ENCODE data around the gene TTC9. TPM values are rescaled to one million over a fixed set of nuclear protein-coding genes. Genes with fewer than 3 reads are reported as not detected.
A peak's percentile ranks its signal among the peaks of the same experiment; 100 is the strongest.
"Not testable (repeated sequence)": the region's sequence is repeated elsewhere in the genome, so short reads cannot be mapped to it uniquely, and the experiment has no call there.

TTC9 gene
- total RNA-seq, 2 experiments from 2014 or later = 6.4 to 8.3 TPM

DNA sequence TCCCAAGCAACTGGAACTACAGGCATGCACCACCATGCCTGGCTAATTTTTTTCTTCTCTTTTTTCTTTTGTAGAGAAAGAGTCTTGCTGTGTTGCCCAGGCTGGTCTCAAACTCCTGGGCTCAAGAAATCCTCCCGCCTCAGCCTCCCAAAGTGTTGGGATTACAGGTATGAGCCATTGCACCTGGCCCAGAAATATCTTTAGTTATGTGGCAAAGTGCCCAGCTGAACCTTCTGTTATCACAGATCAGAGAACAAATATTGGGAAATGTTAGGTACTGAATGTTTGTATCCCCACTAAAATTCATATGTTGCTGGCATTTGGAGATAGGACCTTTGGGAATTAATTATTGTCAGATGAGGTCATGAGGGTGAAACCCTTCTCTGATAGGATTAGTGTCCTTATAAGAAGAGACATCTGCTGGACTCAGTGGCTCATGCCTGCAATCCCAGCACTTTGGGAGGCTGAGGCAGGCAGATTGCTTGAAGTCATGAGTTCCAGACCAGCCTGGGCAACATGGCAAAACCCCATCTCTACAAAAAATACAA, 62.0 kb downstream of the TTC9 start:
- CTCF ChIA-PET = interaction anchor here (0.6 to 2.1 kb wide), 2 partner anchors 10 to 1109 kb away, joined by 3 to 6 read pairs; no protein-coding TSS in a partner anchor
- not testable (repeated sequence) for H3K36me3 Mint-ChIP-seq (ENCODE audit: low read depth)

DNA sequence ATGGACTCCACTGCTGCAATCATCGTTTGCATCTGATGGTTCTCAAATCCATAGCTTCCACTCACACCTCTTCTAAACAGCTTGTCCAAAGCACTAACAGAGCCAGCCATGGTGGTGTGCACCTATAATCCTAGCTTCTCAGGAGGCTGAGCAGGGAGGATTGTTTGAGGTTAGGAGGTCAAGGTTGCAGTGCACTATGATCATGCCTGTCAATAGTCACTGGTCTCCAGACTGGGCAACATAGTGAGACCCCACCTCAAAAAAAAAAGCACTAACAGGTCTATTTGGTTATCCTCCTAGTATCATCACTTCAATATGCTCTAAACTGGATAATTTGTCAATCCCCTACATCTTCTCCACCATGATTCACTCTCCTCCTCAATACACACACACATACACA, 63.2 kb downstream of the TTC9 start:
- H3K36me3 Mint-ChIP-seq (ENCODE audit: low read depth) = no peaks in the 10 kb centered on the region
- POLR2A ChIA-PET = no interaction called here
- H3K4me1 Mint-ChIP-seq = no peaks in the 10 kb centered on the region
- ATAC-seq (no peak), DNase-seq (no peak)
- CTCF ChIA-PET = no interaction called here
- no peaks in the 10 kb centered on the region for H3K9me3 Mint-ChIP-seq (ENCODE audit: low read depth)
- H3K27me3 Mint-ChIP-seq = no peaks in the 10 kb centered on the region
- H3K4me3 Mint-ChIP-seq = no peak overlapping the region
- intact Hi-C loops (cut with DNase I, micrococcal nuclease) = no loop called here
- no peak overlapping the region for H3K27ac Mint-ChIP-seq

More for the DNA sequence above, 62.0 kb downstream of the TTC9 start:
- H3K27me3 Mint-ChIP-seq; H3K4me1 Mint-ChIP-seq; H3K4me3 Mint-ChIP-seq; H3K9me3 Mint-ChIP-seq (ENCODE audit: low read depth); POLR2A ChIA-PET; intact Hi-C loops (cut with DNase I, micrococcal nuclease); ATAC-seq; H3K27ac Mint-ChIP-seq; DNase-seq: not testable (repeated sequence)

DNA sequence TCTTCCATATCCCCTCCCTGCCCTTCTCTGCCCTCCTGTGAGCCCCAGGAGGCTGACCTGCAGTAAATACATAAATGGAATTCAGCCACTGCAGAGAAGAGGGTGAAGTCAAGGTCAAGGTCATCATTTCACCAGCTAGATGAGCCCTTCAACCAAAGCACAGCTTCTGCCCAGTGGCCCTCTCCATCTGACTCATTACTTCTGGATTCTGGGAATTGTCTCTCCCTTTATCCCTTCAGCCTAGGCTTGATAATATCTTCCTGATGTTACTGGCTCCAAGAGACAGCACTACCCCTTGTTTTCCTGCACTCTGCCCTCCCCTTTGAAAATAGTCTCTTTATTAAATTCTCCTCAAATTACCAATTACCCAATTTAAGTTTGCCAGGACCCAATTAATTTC, 64.5 kb downstream of the TTC9 start:
- CTCF ChIA-PET = interaction anchor here (1.2 kb wide), 1 partner anchor 8 kb away, joined by 4 read pairs; no protein-coding TSS in a partner anchor
- no peaks in the 10 kb centered on the region for H3K4me1 Mint-ChIP-seq
- no peaks in the 10 kb centered on the region for H3K27me3 Mint-ChIP-seq
- no peak overlapping the region for H3K27ac Mint-ChIP-seq
- POLR2A ChIA-PET = no interaction called here
- H3K9me3 Mint-ChIP-seq (ENCODE audit: low read depth) = no peaks in the 10 kb centered on the region
- no peak for DNase-seq
- intact Hi-C loops (cut with DNase I, micrococcal nuclease) = no loop called here
- no peak for ATAC-seq
- no peak overlapping the region for H3K4me3 Mint-ChIP-seq
- no peaks in the 10 kb centered on the region for H3K36me3 Mint-ChIP-seq (ENCODE audit: low read depth)

DNA sequence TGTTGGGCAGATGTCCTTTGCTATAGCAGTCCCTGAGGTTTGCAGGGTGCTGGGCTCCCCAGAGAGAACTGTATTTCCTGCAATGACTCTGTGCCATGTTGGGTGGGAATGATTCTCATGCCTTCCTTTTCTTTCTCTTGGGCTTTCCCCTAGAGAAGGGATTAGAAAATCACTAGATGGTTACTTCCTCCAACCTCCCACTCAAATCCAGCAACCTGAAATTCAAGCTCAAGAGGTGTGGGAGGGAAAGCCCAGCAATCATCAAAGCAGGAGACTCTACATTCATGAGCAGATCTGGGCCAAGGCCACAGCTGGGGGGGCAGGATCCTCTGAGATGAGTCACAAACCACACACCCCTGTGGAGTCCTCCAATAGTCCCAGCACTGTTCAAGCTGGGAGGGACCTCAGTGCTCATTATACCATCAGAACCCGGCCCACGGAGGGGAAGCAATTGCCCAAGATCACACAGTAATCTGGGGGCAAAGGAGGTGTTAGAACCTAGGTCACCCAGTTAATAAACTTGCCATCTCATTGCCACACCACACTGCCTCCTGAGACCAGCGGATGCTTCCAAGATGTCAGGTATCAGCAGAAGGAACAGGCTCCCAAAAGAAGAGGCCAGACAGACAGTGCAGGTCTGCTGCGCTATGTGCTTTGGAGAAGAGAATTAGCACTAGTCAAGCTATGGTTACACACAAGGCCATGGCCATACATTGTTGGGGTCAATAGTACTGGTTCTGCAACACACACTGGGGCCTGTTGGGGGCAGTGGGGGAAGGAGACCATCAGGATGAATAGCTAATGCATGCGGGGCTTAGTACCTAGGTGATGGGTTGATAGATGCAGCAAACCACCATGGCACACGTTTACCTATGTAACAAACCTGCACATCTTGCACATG, 65.7 kb downstream of the TTC9 start:
- no peaks in the 10 kb centered on the region for H3K4me1 Mint-ChIP-seq
- no peaks in the 10 kb centered on the region for H3K9me3 Mint-ChIP-seq (ENCODE audit: low read depth)
- no peaks in the 10 kb centered on the region for H3K36me3 Mint-ChIP-seq (ENCODE audit: low read depth)
- intact Hi-C loops (cut with DNase I, micrococcal nuclease) = no loop called here
- DNase-seq (peak; percentile 20), ATAC-seq (peak; percentile 70)
- H3K4me3 Mint-ChIP-seq = no peak overlapping the region
- H3K27me3 Mint-ChIP-seq = no peaks in the 10 kb centered on the region
- ChIA-PET CTCF (interaction anchor here (1.2 to 2.0 kb wide), 2 partner anchors 9 to 18 kb away, joined by 4 to 6 read pairs; no protein-coding TSS in a partner anchor), POLR2A (no interaction called here)
- no peak overlapping the region for H3K27ac Mint-ChIP-seq

DNA sequence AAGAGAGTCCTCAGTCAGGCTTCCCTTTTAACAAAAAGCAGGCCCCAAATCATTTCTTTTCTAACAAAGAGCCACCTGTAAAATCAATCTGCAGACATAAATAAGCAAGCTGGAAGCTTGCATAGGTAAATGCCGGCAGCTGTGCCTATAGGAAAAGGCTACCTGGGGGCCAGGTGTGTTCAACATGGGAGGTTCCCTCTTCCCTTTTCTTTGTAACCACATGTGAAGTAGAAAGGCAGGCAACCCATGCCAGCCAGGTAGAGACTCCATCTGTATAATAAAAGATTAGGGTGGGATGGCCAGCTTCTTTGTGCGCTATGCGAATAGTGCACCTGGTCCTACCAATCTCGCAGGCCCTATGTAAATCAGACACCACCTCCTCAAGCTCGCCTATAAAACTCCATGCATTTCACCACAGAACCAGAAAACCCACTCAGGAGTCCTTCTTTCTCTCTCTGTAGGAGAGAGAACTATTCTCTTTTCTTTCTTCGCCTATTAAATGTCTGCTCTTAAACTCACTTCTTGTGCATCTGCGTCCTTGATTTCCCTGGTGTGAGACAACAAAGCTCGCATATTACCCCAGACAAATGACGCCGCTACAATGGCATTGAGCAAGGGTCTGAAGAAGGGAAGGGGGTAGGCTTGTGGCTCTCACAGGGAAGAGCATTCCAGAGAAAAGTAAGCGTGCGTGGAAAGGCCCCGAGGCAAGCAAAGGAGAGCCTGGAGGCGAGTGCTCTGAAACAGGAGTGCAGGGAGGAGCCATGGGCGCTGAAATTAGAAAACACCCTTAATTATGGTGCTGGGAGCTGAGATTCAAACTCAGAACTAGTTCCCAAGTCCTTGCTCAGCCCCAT, 67.2 kb downstream of the TTC9 start:
- H3K4me1 Mint-ChIP-seq = peaks cover 1% of the 10 kb centered on the region
- DNase-seq (no peak), ATAC-seq (no peak)
- H3K27me3 Mint-ChIP-seq = no peaks in the 10 kb centered on the region
- no peaks in the 10 kb centered on the region for H3K9me3 Mint-ChIP-seq (ENCODE audit: low read depth)
- H3K27ac Mint-ChIP-seq = no peak overlapping the region
- H3K4me3 Mint-ChIP-seq = no peak overlapping the region
- ChIA-PET CTCF (interaction anchor here (0.8 to 2.0 kb wide), 3 partner anchors 20 to 116 kb away, joined by 3 to 6 read pairs (median 3); no protein-coding TSS in a partner anchor), POLR2A (interaction anchor here (0.5 kb wide), 1 partner anchor 141 kb away, joined by 3 read pairs; no protein-coding TSS in a partner anchor)
- intact Hi-C loops (cut with DNase I, micrococcal nuclease) = no loop called here
- no peaks in the 10 kb centered on the region for H3K36me3 Mint-ChIP-seq (ENCODE audit: low read depth)

DNA sequence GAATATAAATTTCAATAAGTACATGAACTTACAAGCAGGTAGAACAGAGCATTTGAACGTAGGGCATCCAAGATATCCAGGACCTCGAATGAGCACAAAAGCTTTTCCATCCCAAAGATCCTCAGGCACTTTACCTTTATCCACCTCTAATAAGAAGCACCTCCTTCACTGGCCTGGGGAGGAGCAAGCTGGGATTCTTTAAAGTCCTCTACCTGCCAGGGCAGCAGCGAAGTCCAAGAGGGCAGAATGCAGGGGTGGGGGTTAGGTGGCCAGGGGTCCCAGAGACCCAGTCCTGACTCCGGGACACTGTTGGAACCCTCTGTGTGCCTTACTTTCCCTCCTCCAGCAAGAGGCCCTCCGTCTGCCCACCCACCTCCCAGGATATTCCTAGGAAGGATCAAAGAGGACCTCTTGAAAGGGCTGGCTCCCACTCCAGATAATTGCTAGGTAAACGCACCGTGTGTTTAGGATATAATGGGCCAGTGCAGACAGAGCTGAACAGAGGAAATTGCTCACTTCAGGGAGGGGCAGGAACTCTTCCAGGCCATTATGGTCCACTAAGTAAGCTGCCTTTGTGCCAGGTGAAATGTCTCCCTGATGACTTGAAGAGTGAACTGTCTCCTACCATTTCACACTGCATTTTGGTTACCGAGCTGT, 68.1 kb downstream of the TTC9 start:
- no peak overlapping the region for H3K27ac Mint-ChIP-seq
- DNase-seq (no peak), ATAC-seq (no peak)
- H3K9me3 Mint-ChIP-seq (ENCODE audit: low read depth) = no peaks in the 10 kb centered on the region
- intact Hi-C loops (cut with DNase I, micrococcal nuclease) = loop anchor here (5.0 to 10.0 kb wide), 2 partner anchors 68 to 265 kb away; partner anchors contain the start of gene TTC9 (in 2 of the 2)
- no peaks in the 10 kb centered on the region for H3K36me3 Mint-ChIP-seq (ENCODE audit: low read depth)
- ChIA-PET CTCF (interaction anchor here (0.8 to 2.0 kb wide), 2 partner anchors 21 to 41 kb away, joined by 3 to 6 read pairs; no protein-coding TSS in a partner anchor), POLR2A (interaction anchor here (0.5 kb wide), 1 partner anchor 141 kb away, joined by 3 read pairs; no protein-coding TSS in a partner anchor)
- no peaks in the 10 kb centered on the region for H3K27me3 Mint-ChIP-seq
- no peak overlapping the region for H3K4me3 Mint-ChIP-seq
- H3K4me1 Mint-ChIP-seq = peaks cover 3% of the 10 kb centered on the region

DNA sequence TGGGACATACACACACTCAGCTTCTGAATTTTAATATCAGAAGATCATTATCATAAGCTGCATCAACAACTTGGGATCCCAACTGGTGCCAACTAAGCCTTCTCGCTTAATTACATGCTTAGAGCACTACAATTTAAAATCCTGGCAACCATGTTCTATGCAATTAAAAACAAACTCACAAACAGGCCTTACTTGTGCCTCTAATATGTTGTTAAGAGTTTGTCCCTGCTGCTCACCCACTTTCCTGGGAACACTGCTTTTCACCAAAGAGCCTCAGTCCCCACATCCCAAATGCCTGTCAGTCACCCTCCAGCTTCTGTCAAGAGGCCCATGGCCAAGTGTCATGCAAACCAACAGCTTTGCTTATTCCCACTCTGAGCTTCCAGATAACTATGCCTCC, 69.7 kb downstream of the TTC9 start:
- Mint-ChIP-seq H3K27ac (no peak overlapping the region), H3K36me3 (ENCODE audit: low read depth) (no peaks in the 10 kb centered on the region), H3K4me1 (peaks cover 3% of the 10 kb centered on the region), H3K4me3 (no peak overlapping the region), H3K27me3 (no peaks in the 10 kb centered on the region), H3K9me3 (ENCODE audit: low read depth) (no peaks in the 10 kb centered on the region)
- DNase-seq (no peak), ATAC-seq (no peak)
- intact Hi-C loops (cut with DNase I, micrococcal nuclease) = loop anchor here (5.0 to 10.0 kb wide), 2 partner anchors 69 to 263 kb away; partner anchors contain the start of gene TTC9 (in 2 of the 2)
- POLR2A ChIA-PET = no interaction called here
- CTCF ChIA-PET = interaction anchor here (0.7 to 1.8 kb wide), 6 partner anchors 10 to 92 kb away, joined by 3 to 5 read pairs (median 4); no protein-coding TSS in a partner anchor

DNA sequence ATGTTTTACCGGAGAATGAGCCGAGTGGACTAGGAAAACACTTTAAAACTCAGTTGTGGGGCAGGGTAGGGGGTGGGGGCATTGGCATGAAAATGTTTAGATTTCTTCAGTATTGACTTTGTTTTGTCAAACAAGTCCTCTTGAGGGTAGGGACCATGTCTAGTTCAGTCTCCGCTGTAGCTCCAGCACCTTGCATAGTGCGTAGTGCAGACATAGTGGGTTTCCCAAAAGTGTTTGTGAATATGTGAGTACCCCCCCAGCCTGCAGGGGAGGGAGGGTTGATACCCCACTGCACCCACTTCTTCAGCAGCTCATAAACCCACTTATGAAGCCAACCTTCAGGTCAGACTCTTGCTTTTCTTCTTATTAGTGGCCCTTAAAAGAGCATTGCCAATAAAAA, 71.4 kb downstream of the TTC9 start:
- H3K27me3 Mint-ChIP-seq = no peaks in the 10 kb centered on the region
- no peaks in the 10 kb centered on the region for H3K36me3 Mint-ChIP-seq (ENCODE audit: low read depth)
- H3K27ac Mint-ChIP-seq = no peak overlapping the region
- intact Hi-C loops (cut with DNase I, micrococcal nuclease) = loop anchor here (5.0 to 10.0 kb wide), 2 partner anchors 71 to 262 kb away; partner anchors contain the start of gene TTC9 (in 2 of the 2)
- H3K4me3 Mint-ChIP-seq = no peak overlapping the region
- CTCF ChIA-PET = interaction anchor here (0.6 to 2.0 kb wide), 26 partner anchors 10 to 425 kb away, joined by 3 to 10 read pairs (median 4); partner anchors contain the start of gene TTC9
- H3K9me3 Mint-ChIP-seq (ENCODE audit: low read depth) = no peaks in the 10 kb centered on the region
- H3K4me1 Mint-ChIP-seq = peaks cover 3% of the 10 kb centered on the region
- DNase-seq = no peak
- ATAC-seq = no peak
- POLR2A ChIA-PET = no interaction called here

DNA sequence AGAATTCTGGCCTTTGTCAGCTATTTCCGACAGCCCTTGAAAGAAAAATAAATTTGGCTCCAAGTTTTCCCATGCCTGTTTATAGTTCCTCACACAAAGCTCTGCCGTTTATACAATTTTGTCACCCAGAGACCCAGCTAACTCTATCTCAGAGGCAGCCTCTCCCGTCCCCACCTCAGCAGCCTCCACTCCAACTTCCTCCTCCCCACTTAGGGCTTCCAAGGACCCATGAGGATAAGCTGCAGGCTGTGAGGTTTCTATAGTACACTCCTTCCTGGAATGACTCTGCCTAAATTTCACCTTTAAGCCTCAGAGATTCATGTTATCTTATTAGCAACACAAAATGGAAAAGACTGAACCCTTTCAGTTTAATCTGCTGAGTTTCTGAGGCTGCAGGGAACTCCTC, 71.8 kb downstream of the TTC9 start:
- H3K36me3 Mint-ChIP-seq (ENCODE audit: low read depth) = no peaks in the 10 kb centered on the region
- no peaks in the 10 kb centered on the region for H3K9me3 Mint-ChIP-seq (ENCODE audit: low read depth)
- no peak overlapping the region for H3K4me3 Mint-ChIP-seq
- no peak overlapping the region for H3K27ac Mint-ChIP-seq
- no peaks in the 10 kb centered on the region for H3K27me3 Mint-ChIP-seq
- ATAC-seq (no peak), DNase-seq (no peak)
- POLR2A ChIA-PET = no interaction called here
- CTCF ChIA-PET = interaction anchor here (0.6 to 2.0 kb wide), 24 partner anchors 9 to 425 kb away, joined by 3 to 10 read pairs (median 4); partner anchors contain the start of gene TTC9
- intact Hi-C loops (cut with DNase I, micrococcal nuclease) = loop anchor here (5.0 to 10.0 kb wide), 2 partner anchors 71 to 261 kb away; partner anchors contain the start of gene TTC9 (in 2 of the 2)
- H3K4me1 Mint-ChIP-seq = peaks cover 3% of the 10 kb centered on the region

DNA sequence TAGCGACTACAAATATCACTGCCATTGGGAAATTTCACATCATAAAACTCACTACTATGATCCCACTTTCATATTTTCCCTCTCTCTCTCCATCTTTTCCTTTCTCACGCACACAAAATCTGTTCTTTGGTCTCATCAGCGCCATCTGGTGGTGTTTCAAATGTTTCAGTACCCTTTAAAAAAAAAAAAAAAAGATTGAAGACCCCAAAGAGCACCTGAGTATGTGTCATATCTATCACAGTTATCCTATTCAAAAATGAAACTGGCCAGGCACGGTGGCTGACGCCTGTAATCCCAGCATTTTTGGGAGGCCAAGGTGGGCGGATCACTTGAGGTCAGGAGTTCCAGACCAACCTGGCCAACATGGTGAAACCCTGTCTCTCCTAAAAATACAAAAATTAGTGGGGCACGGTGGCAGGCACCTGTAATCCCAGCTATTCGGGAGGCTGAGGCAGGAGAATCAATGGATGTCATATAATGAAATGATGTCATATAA, 72.4 kb downstream of the TTC9 start:
- H3K4me1 Mint-ChIP-seq = peaks cover 3% of the 10 kb centered on the region
- H3K4me3 Mint-ChIP-seq = no peak overlapping the region
- ChIA-PET CTCF (interaction anchor here (0.6 to 2.0 kb wide), 15 partner anchors 9 to 124 kb away, joined by 3 to 10 read pairs (median 4); partner anchors contain the start of gene TTC9), POLR2A (no interaction called here)
- ATAC-seq = no peak
- H3K27ac Mint-ChIP-seq = no peak overlapping the region
- peak; percentile 64 for DNase-seq
- H3K27me3 Mint-ChIP-seq = no peaks in the 10 kb centered on the region
- H3K9me3 Mint-ChIP-seq (ENCODE audit: low read depth) = no peaks in the 10 kb centered on the region
- no peaks in the 10 kb centered on the region for H3K36me3 Mint-ChIP-seq (ENCODE audit: low read depth)
- intact Hi-C loops (cut with DNase I, micrococcal nuclease) = loop anchor here (1.0 to 10.0 kb wide), 5 partner anchors 72 to 261 kb away; partner anchors contain the start of genes TTC9 (in 2 of the 2) and MED6 (in 1 of the 2)

Data from activated CD4-positive, alpha-beta T cell treated with anti-CD3 and anti-CD28 coated beads for 36 hours (primary cell).